HepG2 (cell line): ENCODE measurements around the gene PRTN3. TPM values are rescaled to one million over a fixed set of nuclear protein-coding genes. Genes with fewer than 3 reads are reported as not detected.

Experiments used
- ATAC-seq: fragments of 200-7000 bp; cut with Tn5 transposase; 3 replicates; pipeline ENCODE4 v1.9.1; 2020; ENCODE audit warnings: mild to moderate bottlenecking, moderate library complexity
- BruUV-seq: library from RNA; stranded (reverse); fragments of 400-500 nt; replicated peaks from 2 replicates; lab custom pipeline; 2021; lab: Mats Ljungman, UMichigan
- CTCF ChIA-PET: fragments of 300-600 bp; formaldehyde crosslinking; extraction: SDS; loops from one replicate; lab custom pipeline; 2021; ENCODE audit warnings: low total read pairs, inconsistent platforms, low intra/inter-chr PET ratio; lab: Yijun Ruan, JAX
- POLR2A ChIA-PET: fragments of 350-600 bp; sonication (Branson Sonifier 250); formaldehyde crosslinking; loops from one replicate; lab custom pipeline; 2020; ENCODE audit warnings: antibody characterized with exemption, inconsistent platforms; lab: Yijun Ruan, JAX
- DNase-seq: peaks from one replicate; pipeline ENCODE4 v3.0.0-alpha.2; 2015; ENCODE audit warnings: low spot score
- FAIRE-seq: peaks from 3 replicates; lab custom pipeline; 2011; peaks lifted over from hg19 to GRCh38; lab: Jason Lieb, UNC
- H2AFZ ChIP-seq: one replicate; pipeline ENCODE4 v1.6.1; 2011; ENCODE audit warnings: low read length, inconsistent platforms
- H3K27ac ChIP-seq: fragments of 300-600 bp; 3 replicates; pipeline ENCODE4 v1.8.0; 2011; ENCODE audit warnings: mixed run types, mild to moderate bottlenecking, mixed read lengths, low read length, inconsistent platforms; ENCODE audit not compliant: insufficient read depth; ENCODE audit errors: extremely low read length
- H3K27me3 ChIP-seq, 2 experiments: fragments of 200-600 bp in 1 of 2; 2 replicates in 1 of 2; 3 replicates in 1 of 2; pipeline versions ENCODE4 v1.6.0 to v1.8.0; 2011; ENCODE audit warnings: low read length in 2 of 2, mild to moderate bottlenecking in 2 of 2, moderate library complexity in 2 of 2, inconsistent platforms in 1 of 2; ENCODE audit not compliant: insufficient read depth in 2 of 2, control insufficient read depth in 1 of 2
- H3K36me3 ChIP-seq, 2 experiments: fragments of 200-600 bp in 1 of 2; replicated peaks in 1 of 2; 2 replicates in 1 of 2; 3 replicates in 1 of 2; pipeline versions ENCODE4 v1.5.1 to v1.8.0; 2011; ENCODE audit warnings: low read length in 2 of 2, inconsistent platforms in 1 of 2; ENCODE audit not compliant: insufficient read depth in 2 of 2, control insufficient read depth in 1 of 2
- H3K4me1 ChIP-seq: 2 replicates; pipeline ENCODE4 v1.5.1; 2012; ENCODE audit warnings: low read length, inconsistent platforms; ENCODE audit not compliant: insufficient read depth
- H3K4me2 ChIP-seq: 2 replicates; pipeline ENCODE4 v1.6.0; 2011; ENCODE audit warnings: low read depth, low read length, inconsistent platforms
- H3K4me3 ChIP-seq, 3 experiments: fragments of 200-600 bp in 1 of 3; sonication (generic), shearing (Covaris generic) in 1 of 3; replicated peaks in 1 of 3; 2 replicates each; pipeline ENCODE4 v1.5.1; 2011 to 2016; ENCODE audit warnings: low read length in 3 of 3, inconsistent platforms in 2 of 3, low read depth in 2 of 3, mild to moderate bottlenecking in 2 of 3, control low read depth in 1 of 3, mixed read lengths in 1 of 3; ENCODE audit not compliant: insufficient read depth in 1 of 3
- H3K79me2 ChIP-seq: one replicate; pipeline ENCODE4 v1.6.1; 2011; ENCODE audit warnings: low read length, inconsistent platforms; ENCODE audit not compliant: insufficient read depth
- H3K9ac ChIP-seq: 2 replicates; pipeline ENCODE4 v1.6.0; 2011; ENCODE audit warnings: mild to moderate bottlenecking, low read depth, low read length, inconsistent platforms; ENCODE audit not compliant: insufficient read depth
- H3K9me3 ChIP-seq: 2 replicates; pipeline ENCODE4 v1.5.1; 2012; ENCODE audit warnings: mild to moderate bottlenecking, low read length
- H4K20me1 ChIP-seq: 2 replicates; pipeline ENCODE4 v1.6.0; 2011; ENCODE audit warnings: inconsistent platforms, mild to moderate bottlenecking, low read length, moderate library complexity; ENCODE audit not compliant: insufficient read depth
- AGO2 ChIP-seq: fragments of 200-400 bp; formaldehyde crosslinking; optimal IDR thresholded peaks from 2 replicates; pipeline ENCODE3; 2017; ENCODE audit warnings: mild to moderate bottlenecking, low read depth, low read length, moderate library complexity
- AHR ChIP-seq: IDR thresholded peaks from 2 replicates; pipeline ENCODE4 v1.6.1; 2018; ENCODE audit warnings: missing genetic modification reagents, missing compliant biosample characterization
- HIVEP1 ChIP-seq: sonication (generic); formaldehyde crosslinking; IDR thresholded peaks from 2 replicates; pipeline ENCODE4 v1.4.0; 2020; ENCODE audit warnings: mild to moderate bottlenecking, missing genetic modification reagents
- NFE2L2 ChIP-seq: fragments of 150-350 bp; IDR thresholded peaks from 2 replicates; pipeline ENCODE4 v1.6.1; 2014; ENCODE audit warnings: low read length
- POLR2G ChIP-seq: fragments of 200-400 bp; formaldehyde crosslinking; IDR thresholded peaks from 2 replicates; pipeline ENCODE4 v1.6.1; 2018; ENCODE audit warnings: mild to moderate bottlenecking, low read depth, low read length, moderate library complexity
- SIX4 ChIP-seq: sonication (generic); formaldehyde crosslinking; IDR thresholded peaks from 2 replicates; pipeline ENCODE4 v1.4.0; 2020; ENCODE audit warnings: missing genetic modification reagents
- ZNF260 ChIP-seq: sonication (generic); formaldehyde crosslinking; IDR thresholded peaks from 2 replicates; pipeline ENCODE4 v1.4.0; 2020; ENCODE audit warnings: missing genetic modification reagents, low read depth, mild to moderate bottlenecking, borderline replicate concordance
- ZNF660 ChIP-seq: sonication (generic); formaldehyde crosslinking; IDR thresholded peaks from 2 replicates; pipeline ENCODE4 v1.5.1; 2020; ENCODE audit warnings: mild to moderate bottlenecking, low read depth, missing genetic modification reagents, borderline replicate concordance
- ZNF879 ChIP-seq: sonication (generic); formaldehyde crosslinking; IDR thresholded peaks from 2 replicates; pipeline ENCODE4 v1.8.1; 2023; ENCODE audit warnings: missing genetic modification reagents
- WGBS: methylation state at CpG from one replicate; pipeline ENCODE4 v1.1.6; 2017; ENCODE audit warnings: low lambda C conversion rate; 5-methylcytosine and 5-hydroxymethylcytosine counted together
- in situ Hi-C: cut with HindIII; loops from 2 replicates; pipeline ENCODE4 v1.10.0; 2017; ENCODE audit warnings: low pct_unique_long_range_greater_than_20kb; ENCODE audit not compliant: extremely low pct_ligation_motif_present
- intact Hi-C: fragments of 100-400 bp; cut with micrococcal nuclease; formaldehyde crosslinking; loops from one replicate; pipeline ENCODE4 v1.10.0; 2022; ENCODE audit not compliant: unreplicated experiment
- polyA plus RNA-seq, 8 experiments: library from polyadenylated mRNA; depleted of rRNA in 3 of 8; stranded (reverse) in 7 of 8; unstranded in 1 of 8; fragments of >200 nt; fragmentation: Illumina TruSeq in 4 of 8; extraction: Trizol in 4 of 8; gene quantifications; 2 replicates each; pipeline versions ENCODE4 v1.2.1 to v1.2.3, GENCODE V29; 2011 to 2016; ENCODE audit warnings: low read depth in 4 of 8, missing spikeins in 1 of 8, mixed read lengths in 1 of 8; ENCODE audit not compliant: insufficient read depth in 1 of 8
- total RNA-seq, 5 experiments: library from RNA; depleted of rRNA; stranded (reverse); fragments of >200 nt; fragmentation: Illumina TruSeq; extraction: Trizol; gene quantifications; 2 replicates each; pipeline ENCODE4 v1.2.3, GENCODE V29; 2016; ENCODE audit warnings: low read depth in 1 of 5
- TF ChIP-seq, protein P1 (sequence below): sonication (generic); formaldehyde crosslinking; IDR thresholded peaks from 2 replicates; pipeline ENCODE4 v1.5.1; 2020; ENCODE audit warnings: mild to moderate bottlenecking, missing genetic modification reagents, moderate library complexity
- TF ChIP-seq, protein P2 (sequence below): sonication (generic); formaldehyde crosslinking; IDR thresholded peaks from 2 replicates; pipeline ENCODE4 v1.4.0; 2020; ENCODE audit warnings: missing genetic modification reagents
- TF ChIP-seq, protein P3 (sequence below): sonication (generic); formaldehyde crosslinking; IDR thresholded peaks from 2 replicates; pipeline ENCODE4 v1.4.0; 2020; ENCODE audit warnings: missing genetic modification reagents, mild to moderate bottlenecking, borderline replicate concordance

Gene PRTN3
- total and polyA plus RNA-seq, 2 of the 13 experiments (the other 11 are each of a cell fraction or from before 2014, with no cell fraction given), result not detected

- Histone ChIP-seq H2AFZ (no peak overlapping the region), H3K9ac (peak overlapping the region; percentile 99; the same call in 1 of the 2 replicates), H3K79me2 (peaks cover 79% of the 10 kb centered on the region), H3K4me1 (peaks cover 36% of the 10 kb centered on the region), H3K9me3 (no peaks in the 10 kb centered on the region), H3K27ac (peak overlapping the region; percentile 45), H3K27me3 (no peaks in the 10 kb centered on the region; a peak in 1 of 5 replicates), H3K36me3 (peaks cover 34 to 62% of the 10 kb centered on the region in 2 experiments; a peak in 4 of 5 replicates), H3K4me2 (peak overlapping the region; percentile 89), H4K20me1 (peaks cover 78% of the 10 kb centered on the region), H3K4me3 (peak overlapping the region in 1 of 3 experiments; percentile 96; a peak in 2 of 6 replicates)
- WGBS, result 88% methylated on average over 15 of the region's 29 CpGs
- ChIA-PET POLR2A (interaction anchor here (0.5 to 0.6 kb wide), 2 partner anchors 9 to 12 kb away, joined by 3 to 4 read pairs; no protein-coding TSS in a partner anchor), CTCF (no interaction called here)
- in situ Hi-C loops (no loop called here), intact Hi-C loops (no loop called here)
- no peak for ATAC-seq
- BruUV-seq, result no TSS peak
- no peak for DNase-seq
- FAIRE-seq, result no peak
- TF ChIP-seq, protein P1, sequence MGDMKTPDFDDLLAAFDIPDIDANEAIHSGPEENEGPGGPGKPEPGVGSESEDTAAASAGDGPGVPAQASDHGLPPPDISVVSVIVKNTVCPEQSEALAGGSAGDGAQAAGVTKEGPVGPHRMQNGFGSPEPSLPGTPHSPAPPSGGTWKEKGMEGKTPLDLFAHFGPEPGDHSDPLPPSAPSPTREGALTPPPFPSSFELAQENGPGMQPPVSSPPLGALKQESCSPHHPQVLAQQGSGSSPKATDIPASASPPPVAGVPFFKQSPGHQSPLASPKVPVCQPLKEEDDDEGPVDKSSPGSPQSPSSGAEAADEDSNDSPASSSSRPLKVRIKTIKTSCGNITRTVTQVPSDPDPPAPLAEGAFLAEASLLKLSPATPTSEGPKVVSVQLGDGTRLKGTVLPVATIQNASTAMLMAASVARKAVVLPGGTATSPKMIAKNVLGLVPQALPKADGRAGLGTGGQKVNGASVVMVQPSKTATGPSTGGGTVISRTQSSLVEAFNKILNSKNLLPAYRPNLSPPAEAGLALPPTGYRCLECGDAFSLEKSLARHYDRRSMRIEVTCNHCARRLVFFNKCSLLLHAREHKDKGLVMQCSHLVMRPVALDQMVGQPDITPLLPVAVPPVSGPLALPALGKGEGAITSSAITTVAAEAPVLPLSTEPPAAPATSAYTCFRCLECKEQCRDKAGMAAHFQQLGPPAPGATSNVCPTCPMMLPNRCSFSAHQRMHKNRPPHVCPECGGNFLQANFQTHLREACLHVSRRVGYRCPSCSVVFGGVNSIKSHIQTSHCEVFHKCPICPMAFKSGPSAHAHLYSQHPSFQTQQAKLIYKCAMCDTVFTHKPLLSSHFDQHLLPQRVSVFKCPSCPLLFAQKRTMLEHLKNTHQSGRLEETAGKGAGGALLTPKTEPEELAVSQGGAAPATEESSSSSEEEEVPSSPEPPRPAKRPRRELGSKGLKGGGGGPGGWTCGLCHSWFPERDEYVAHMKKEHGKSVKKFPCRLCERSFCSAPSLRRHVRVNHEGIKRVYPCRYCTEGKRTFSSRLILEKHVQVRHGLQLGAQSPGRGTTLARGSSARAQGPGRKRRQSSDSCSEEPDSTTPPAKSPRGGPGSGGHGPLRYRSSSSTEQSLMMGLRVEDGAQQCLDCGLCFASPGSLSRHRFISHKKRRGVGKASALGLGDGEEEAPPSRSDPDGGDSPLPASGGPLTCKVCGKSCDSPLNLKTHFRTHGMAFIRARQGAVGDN (CRISPR knock-in tag), result peak; percentile 38
- TF ChIP-seq NFE2L2 (no peak), ZNF260 (CRISPR knock-in tag) (no peak), AGO2 (peak; percentile 93), HIVEP1 (CRISPR knock-in tag) (no peak), SIX4 (CRISPR knock-in tag) (no peak), ZNF660 (no peak), POLR2G (peak; percentile 57), AHR (CRISPR knock-in tag) (no peak), ZNF879 (CRISPR knock-in tag) (no peak)
- TF ChIP-seq, protein P2, sequence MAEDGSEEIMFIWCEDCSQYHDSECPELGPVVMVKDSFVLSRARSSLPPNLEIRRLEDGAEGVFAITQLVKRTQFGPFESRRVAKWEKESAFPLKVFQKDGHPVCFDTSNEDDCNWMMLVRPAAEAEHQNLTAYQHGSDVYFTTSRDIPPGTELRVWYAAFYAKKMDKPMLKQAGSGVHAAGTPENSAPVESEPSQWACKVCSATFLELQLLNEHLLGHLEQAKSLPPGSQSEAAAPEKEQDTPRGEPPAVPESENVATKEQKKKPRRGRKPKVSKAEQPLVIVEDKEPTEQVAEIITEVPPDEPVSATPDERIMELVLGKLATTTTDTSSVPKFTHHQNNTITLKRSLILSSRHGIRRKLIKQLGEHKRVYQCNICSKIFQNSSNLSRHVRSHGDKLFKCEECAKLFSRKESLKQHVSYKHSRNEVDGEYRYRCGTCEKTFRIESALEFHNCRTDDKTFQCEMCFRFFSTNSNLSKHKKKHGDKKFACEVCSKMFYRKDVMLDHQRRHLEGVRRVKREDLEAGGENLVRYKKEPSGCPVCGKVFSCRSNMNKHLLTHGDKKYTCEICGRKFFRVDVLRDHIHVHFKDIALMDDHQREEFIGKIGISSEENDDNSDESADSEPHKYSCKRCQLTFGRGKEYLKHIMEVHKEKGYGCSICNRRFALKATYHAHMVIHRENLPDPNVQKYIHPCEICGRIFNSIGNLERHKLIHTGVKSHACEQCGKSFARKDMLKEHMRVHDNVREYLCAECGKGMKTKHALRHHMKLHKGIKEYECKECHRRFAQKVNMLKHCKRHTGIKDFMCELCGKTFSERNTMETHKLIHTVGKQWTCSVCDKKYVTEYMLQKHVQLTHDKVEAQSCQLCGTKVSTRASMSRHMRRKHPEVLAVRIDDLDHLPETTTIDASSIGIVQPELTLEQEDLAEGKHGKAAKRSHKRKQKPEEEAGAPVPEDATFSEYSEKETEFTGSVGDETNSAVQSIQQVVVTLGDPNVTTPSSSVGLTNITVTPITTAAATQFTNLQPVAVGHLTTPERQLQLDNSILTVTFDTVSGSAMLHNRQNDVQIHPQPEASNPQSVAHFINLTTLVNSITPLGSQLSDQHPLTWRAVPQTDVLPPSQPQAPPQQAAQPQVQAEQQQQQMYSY (CRISPR knock-in tag), result no peak
- TF ChIP-seq, protein P3, sequence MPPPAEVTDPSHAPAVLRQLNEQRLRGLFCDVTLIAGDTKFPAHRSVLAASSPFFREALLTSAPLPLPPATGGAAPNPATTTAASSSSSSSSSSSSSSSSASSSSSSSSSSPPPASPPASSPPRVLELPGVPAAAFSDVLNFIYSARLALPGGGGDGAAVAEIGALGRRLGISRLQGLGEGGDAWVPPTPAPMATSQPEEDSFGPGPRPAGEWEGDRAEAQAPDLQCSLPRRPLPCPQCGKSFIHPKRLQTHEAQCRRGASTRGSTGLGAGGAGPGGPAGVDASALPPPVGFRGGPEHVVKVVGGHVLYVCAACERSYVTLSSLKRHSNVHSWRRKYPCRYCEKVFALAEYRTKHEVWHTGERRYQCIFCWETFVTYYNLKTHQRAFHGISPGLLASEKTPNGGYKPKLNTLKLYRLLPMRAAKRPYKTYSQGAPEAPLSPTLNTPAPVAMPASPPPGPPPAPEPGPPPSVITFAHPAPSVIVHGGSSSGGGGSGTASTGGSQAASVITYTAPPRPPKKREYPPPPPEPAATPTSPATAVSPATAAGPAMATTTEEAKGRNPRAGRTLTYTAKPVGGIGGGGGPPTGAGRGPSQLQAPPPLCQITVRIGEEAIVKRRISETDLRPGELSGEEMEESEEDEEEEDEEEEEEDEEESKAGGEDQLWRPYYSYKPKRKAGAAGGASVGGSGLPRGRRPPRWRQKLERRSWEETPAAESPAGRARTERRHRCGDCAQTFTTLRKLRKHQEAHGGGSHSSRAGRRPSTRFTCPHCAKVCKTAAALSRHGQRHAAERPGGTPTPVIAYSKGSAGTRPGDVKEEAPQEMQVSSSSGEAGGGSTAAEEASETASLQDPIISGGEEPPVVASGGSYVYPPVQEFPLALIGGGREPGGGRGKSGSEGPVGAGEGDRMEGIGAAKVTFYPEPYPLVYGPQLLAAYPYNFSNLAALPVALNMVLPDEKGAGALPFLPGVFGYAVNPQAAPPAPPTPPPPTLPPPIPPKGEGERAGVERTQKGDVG (CRISPR knock-in tag), result no peak
Observed at GRCh38 chr19:801030-801860, 39.6 kb upstream of the PRTN3 start.
